Measurements from ENCODE around the gene CNRIP1. TPM values are rescaled to one million over a fixed set of nuclear protein-coding genes. Genes with fewer than 3 reads are reported as not detected.

Gene CNRIP1
- total RNA-seq, 6 experiments from 2014 or later: 1.9 to 4.1 (median 2.6) TPM

- TF ChIP-seq POLR2A (IDR thresholded peaks at IDR 0.05): no peak
- no peak for TF ChIP-seq CTCF (IDR thresholded peaks at IDR 0.05)
- WGBS (ENCODE audit: insufficient coverage, low coverage, low lambda C conversion rate, missing lambda C conversion rate): 83% methylated on average over 1 of the region's 1 CpG
- DNase-seq (no peak), ATAC-seq (no peak)
- Histone ChIP-seq H3K4me3 (no peak overlapping the region), H3K36me3 (no peaks in the 10 kb centered on the region), H3K27ac (no peak overlapping the region), H3K4me1 (no peaks in the 10 kb centered on the region), H3K27me3 (no peaks in the 10 kb centered on the region), H3K9me3 (no peaks in the 10 kb centered on the region)
- intact Hi-C loops (cut with DNase I): no loop called here
Measured at GRCh38 chr2:68336192-68336591, 16.4 kb upstream of the CNRIP1 start.

DNA sequence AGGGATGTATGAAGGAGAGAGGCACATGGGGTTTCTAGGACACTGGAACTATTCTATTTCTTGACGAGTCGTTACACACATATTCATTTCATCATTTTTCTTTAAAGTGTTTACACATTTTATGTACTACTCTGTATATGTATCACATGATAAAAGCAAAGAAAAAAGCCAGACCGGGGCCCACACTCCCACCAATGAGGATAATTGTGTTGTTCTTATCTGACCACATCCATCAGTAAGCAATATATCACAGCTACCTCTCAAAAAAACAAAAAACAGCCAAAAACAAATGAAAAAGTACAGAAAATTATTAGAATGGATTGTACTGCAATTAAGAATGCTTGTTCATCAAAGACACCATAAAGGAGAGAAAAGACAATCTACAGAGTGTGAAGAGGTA, 14.2 kb upstream of the CNRIP1 start:
- DNase-seq: no peak
- no peak for ATAC-seq
- Histone ChIP-seq H3K4me1 (no peaks in the 10 kb centered on the region), H3K27ac (no peak overlapping the region), H3K27me3 (no peaks in the 10 kb centered on the region), H3K36me3 (no peaks in the 10 kb centered on the region), H3K9me3 (no peaks in the 10 kb centered on the region), H3K4me3 (no peak overlapping the region)
- intact Hi-C loops (cut with DNase I): no loop called here
- 54% methylated on average over 3 of the region's 3 CpGs for WGBS (ENCODE audit: insufficient coverage, low coverage, low lambda C conversion rate, missing lambda C conversion rate)
- TF ChIP-seq CTCF (IDR thresholded peaks at IDR 0.05) (no peak), POLR2A (IDR thresholded peaks at IDR 0.05) (no peak)

DNA sequence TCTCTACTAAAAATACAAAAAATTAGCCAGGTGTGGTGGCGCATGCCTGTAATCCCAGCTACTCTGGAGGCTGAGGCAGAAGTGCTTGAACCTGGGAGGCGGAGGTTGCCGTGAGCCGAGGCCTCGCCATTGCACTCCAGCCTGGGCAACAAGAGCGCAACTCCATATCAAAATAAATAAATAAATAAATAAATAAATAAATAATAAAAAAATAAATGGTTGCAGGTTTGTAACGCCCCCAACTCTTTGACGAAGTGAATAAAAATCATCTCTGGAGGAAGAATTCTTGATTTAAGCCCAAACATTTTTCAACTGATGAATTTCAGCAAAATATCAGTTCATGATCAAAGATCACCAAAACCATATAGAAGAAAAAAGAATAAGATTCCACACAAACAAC, 13.3 kb upstream of the CNRIP1 start:
- DNase-seq (no peak), ATAC-seq (no peak)
- WGBS (ENCODE audit: insufficient coverage, low coverage, low lambda C conversion rate, missing lambda C conversion rate): 79% methylated on average over 8 of the region's 8 CpGs

DNA sequence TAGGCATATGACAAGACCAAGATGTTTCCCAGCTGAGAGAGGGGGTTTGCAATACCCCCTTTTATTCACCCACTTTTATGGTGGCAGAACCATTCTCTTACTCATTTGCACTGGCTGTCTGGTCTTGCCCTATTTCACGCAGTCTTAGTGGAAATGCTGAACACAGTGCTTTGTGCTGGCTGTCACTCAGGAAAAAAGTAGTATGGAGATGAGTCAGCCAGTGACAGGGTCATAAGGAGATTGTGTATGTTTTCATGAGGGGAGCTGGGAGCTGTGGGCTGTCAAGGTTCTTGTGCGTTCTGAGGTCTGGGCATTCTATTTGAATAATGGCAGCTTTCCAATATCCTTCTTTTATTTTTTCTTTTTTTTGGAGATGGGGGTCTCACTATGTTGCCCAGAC, 10.9 kb upstream of the CNRIP1 start:
- no peaks in the 10 kb centered on the region for H3K36me3 ChIP-seq
- H3K27ac ChIP-seq: no peak overlapping the region
- no peak for TF ChIP-seq POLR2A (IDR thresholded peaks at IDR 0.05)
- TF ChIP-seq CTCF (IDR thresholded peaks at IDR 0.05): no peak
- intact Hi-C loops (cut with DNase I): no loop called here
- no peaks in the 10 kb centered on the region for H3K9me3 ChIP-seq
- no peak overlapping the region for H3K4me3 ChIP-seq
- ATAC-seq (no peak), DNase-seq (no peak)
- H3K27me3 ChIP-seq: no peaks in the 10 kb centered on the region
- 70% methylated on average over 2 of the region's 2 CpGs for WGBS (ENCODE audit: insufficient coverage, low coverage, low lambda C conversion rate, missing lambda C conversion rate)
- no peaks in the 10 kb centered on the region for H3K4me1 ChIP-seq

More for the DNA sequence above, 13.3 kb upstream of the CNRIP1 start:
- Histone ChIP-seq H3K27ac (no peak overlapping the region), H3K4me3 (no peak overlapping the region), H3K27me3 (no peaks in the 10 kb centered on the region), H3K4me1 (no peaks in the 10 kb centered on the region), H3K9me3 (no peaks in the 10 kb centered on the region), H3K36me3 (no peaks in the 10 kb centered on the region)
- intact Hi-C loops (cut with DNase I): no loop called here
- no peak for TF ChIP-seq CTCF (IDR thresholded peaks at IDR 0.05)
- TF ChIP-seq POLR2A (IDR thresholded peaks at IDR 0.05): no peak

- H3K27me3 ChIP-seq: no peaks in the 10 kb centered on the region
- TF ChIP-seq CTCF (IDR thresholded peaks at IDR 0.05) (no peak), POLR2A (IDR thresholded peaks at IDR 0.05) (no peak)
- no peaks in the 10 kb centered on the region for H3K4me1 ChIP-seq
- H3K4me3 ChIP-seq: no peak overlapping the region
- H3K9me3 ChIP-seq: no peaks in the 10 kb centered on the region
- no peak overlapping the region for H3K27ac ChIP-seq
- intact Hi-C loops (cut with DNase I): no loop called here
- WGBS (ENCODE audit: insufficient coverage, low coverage, low lambda C conversion rate, missing lambda C conversion rate): 41% methylated on average over 3 of the region's 5 CpGs
- no peaks in the 10 kb centered on the region for H3K36me3 ChIP-seq
- DNase-seq (no peak), ATAC-seq (no peak)
Measured at GRCh38 chr2:68328901-68329300, 9.2 kb upstream of the CNRIP1 start.

All from right lobe of liver (tissue), 6 donors.